ENCODE data around the gene UGT1A10.

The UGT1A10 gene

DNA sequence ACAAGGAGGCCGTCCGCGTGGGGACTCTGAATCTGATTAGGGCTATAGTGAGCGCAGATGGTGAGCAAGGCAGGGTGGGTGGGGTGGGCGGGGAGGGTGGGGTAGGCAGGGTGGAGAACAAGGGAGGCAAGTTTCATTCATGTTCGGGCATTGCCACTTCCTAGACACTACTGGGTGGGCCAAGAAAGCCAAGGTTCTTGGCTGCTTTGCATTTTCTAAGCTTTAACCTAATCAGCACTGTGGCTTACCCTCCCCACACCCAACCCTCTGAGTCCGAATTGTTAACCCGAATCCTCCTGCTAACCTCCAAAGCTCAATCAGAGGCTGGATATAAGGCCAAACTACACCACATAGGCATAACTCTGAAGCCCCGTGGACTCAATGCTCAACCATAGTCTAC, 160.0 kb downstream of the UGT1A10 start:
- DNase-seq (ENCODE audit: extremely low read depth, low read depth): no peak

GRCh38 chr2:233798335-233799086, 162.3 kb downstream of the UGT1A10 start:
- DNase-seq (ENCODE audit: extremely low read depth, low read depth): no peak
- no peak for TF ChIP-seq CTCF (IDR thresholded peaks at IDR 0.05; ENCODE audit: low read depth, low read length, missing control alignments)
- H3K4me3 ChIP-seq (replicated peaks; ENCODE audit: low read depth, low read length): no peak overlapping the region

More for the DNA sequence above, 160.0 kb downstream of the UGT1A10 start:
- no peak overlapping the region for H3K4me3 ChIP-seq (replicated peaks; ENCODE audit: low read depth, low read length)
- TF ChIP-seq CTCF (IDR thresholded peaks at IDR 0.05; ENCODE audit: low read depth, low read length, missing control alignments): no peak

DNA sequence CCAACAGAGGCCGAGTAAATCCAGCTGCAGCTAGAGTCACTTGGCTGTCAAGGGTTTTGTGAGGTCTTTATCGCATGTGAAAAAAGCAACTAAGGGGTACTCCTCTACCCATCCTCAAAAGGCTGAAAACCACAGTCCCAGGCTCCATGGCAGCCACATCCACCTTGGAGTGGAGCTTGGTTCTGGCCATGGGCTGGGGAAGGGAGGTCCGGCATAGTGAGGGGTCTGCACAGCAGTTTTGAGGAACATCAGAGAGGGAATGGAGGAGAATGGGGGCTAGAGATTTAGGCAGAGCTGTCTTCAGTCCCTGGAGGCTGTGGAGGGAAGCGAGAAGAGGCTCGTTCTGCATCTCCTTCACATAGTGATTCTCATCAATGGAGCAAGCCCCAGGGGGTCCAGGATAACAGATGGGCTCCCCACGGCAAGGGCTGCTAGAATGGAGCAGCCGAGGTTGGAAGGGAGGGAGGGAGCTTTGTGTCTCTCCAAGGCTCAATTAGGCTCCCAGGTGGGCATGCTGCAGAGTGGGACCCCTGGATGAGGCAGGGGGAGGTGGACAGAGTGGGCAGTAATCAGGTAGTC, 162.9 kb downstream of the UGT1A10 start:
- TF ChIP-seq CTCF (IDR thresholded peaks at IDR 0.05; ENCODE audit: low read depth, low read length, missing control alignments): no peak
- H3K4me3 ChIP-seq (replicated peaks; ENCODE audit: low read depth, low read length): no peak overlapping the region
- no peak for DNase-seq (ENCODE audit: extremely low read depth, low read depth)

DNA sequence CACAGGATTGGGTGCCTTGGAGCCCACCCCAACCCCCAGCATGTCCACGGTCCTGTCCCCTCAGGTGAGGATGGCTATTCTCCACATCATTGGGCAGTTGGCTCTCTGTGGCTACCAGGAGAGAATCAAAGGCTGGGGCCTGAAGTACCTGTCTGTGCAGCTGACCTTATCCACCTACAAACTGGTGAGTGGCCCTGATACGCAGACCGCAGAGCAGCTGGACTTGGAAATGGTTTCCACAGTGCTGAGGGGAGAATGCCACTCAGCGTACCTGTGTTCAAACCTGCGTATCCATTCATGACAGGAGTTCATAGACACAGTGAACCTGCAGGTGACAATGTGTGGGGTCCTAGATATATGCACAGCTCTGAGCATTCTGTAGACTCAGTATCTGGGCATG, 163.5 kb downstream of the UGT1A10 start:
- no peak for DNase-seq (ENCODE audit: extremely low read depth, low read depth)

GRCh38 chr2:233800208-233800607, 164.0 kb downstream of the UGT1A10 start:
- DNase-seq (ENCODE audit: extremely low read depth, low read depth): no peak

More for the DNA sequence above, 163.5 kb downstream of the UGT1A10 start:
- no peak overlapping the region for H3K4me3 ChIP-seq (replicated peaks; ENCODE audit: low read depth, low read length)
- no peak for TF ChIP-seq CTCF (IDR thresholded peaks at IDR 0.05; ENCODE audit: low read depth, low read length, missing control alignments)

DNA sequence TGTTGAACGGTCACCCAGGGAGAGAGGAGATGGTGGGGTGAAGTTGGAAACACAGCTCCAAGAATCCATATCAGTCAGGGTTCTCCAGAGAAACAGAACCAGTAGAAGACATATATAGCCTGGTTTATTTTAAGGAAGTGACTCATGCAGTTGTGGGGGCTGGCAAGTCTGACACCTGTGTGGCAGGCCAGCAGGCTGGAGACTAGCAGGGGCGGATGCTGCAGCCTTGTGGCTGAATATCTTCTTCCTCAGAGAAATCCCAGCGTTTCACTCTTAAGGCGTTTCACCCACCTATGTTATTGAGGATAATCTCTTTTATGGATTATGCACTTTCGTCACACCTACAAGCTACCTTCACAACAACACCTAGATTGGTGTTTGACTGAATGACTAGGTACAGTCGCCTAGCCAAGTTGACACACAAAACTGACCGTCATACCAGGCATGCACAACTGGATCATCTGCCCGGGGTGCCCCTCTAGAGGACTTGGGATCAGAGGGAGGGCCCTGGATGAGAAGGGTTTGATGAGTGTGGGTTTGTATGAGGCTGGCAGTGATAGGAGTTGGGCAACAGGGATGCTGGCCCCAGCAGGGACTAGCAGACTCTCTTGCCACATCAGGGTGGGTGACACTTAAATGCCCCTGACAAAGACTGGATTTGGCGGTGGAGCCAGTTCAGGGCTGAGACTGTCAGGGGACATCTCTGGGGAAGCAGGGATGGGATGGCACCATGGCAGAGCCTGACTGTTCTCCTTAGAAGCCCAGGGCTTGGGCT, 165.3 kb downstream of the UGT1A10 start:
- DNase-seq (ENCODE audit: extremely low read depth, low read depth): peak; percentile 6
- no peak for TF ChIP-seq CTCF (IDR thresholded peaks at IDR 0.05; ENCODE audit: low read depth, low read length, missing control alignments)
- no peak overlapping the region for H3K4me3 ChIP-seq (replicated peaks; ENCODE audit: low read depth, low read length)

More at GRCh38 chr2:233800208-233800607, 164.0 kb downstream of the UGT1A10 start:
- no peak overlapping the region for H3K4me3 ChIP-seq (replicated peaks; ENCODE audit: low read depth, low read length)
- TF ChIP-seq CTCF (IDR thresholded peaks at IDR 0.05; ENCODE audit: low read depth, low read length, missing control alignments): no peak
